ENCODE data around the gene FIBIN.

Gene FIBIN

DNA sequence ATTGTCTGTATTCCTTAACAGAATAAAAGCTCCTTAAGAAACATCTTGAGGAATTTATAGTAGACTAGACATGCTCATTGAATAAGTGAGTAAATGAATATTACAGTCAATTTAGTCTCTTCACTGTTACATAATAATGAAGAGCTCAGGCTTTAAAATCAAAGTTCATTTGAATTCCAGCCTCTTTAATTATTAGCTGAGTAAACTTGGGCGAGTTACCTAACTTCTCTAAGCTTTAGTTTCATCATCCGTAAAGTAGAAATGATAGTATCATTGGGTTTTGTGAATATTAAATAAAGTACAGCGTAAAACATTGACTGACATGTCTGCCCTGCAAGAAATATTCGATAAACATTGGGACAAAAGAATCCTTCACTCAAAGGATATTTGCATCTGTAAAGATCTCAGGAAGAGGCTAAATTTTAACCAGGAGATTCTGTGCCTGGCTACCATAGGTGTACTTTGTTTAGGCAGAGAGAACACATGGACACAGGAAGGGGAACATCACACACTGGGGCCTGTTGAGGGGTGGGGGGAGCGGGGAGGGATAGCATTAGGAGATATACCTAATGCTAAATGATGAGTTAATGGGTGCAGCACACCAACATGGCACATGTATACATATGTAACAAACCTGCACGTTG is 31.5 kb downstream of the FIBIN start:
- DNase-seq = no peak

DNA sequence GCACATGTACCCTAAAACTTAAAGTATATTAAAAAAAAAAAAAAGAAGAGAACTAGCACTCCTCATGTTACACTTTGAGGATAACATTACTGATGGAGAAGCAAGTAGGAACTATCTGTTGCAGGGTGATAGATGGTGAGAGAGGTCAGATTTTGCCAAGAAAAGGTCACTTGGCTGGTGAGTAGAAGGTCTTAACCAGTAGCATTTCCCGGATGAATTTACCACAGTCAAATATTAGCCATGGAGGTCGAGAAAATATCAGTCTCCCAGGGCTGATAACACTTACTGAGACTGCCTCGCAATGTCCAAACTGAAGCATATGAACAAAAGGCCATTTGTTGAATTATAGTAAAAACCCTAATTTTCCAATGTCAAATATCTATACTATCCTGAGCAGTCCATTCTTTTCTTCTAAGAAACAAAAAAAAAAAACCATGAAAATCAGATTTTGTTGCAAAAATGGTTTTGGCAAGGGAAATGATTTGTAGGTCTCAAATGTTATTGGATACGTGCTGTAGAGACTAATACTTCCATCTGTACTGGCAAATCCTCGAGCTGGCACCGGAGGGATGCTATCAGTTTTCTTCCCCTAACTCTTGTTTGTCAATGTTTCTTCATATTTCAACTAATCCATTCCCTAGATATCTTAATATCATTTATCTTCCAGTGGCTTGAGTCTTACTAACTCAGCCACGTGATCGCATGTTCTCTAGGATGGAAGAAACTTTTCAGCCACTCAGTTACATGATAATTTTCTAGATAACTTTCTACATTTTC is 32.2 kb downstream of the FIBIN start:
- DNase-seq = no peak

DNA sequence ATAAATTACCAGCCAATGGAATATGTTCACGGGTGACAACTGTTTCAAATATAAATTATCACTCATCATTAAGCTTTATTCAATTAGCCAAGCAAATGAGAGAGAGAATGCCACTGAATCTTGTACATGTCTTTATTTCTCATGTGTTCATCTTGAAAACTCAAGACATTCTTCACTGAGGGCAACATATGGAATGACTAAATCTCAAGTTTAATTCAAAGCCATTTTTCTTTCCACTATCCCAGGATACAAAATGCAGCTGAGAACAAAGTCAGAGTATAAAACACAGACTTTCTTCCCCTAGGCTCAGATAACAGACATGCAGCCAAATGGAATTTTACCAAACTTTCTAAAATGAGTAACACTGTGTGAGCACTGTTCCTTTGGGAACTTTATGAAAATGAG is 34.7 kb downstream of the FIBIN start:
- no peak for DNase-seq

DNA sequence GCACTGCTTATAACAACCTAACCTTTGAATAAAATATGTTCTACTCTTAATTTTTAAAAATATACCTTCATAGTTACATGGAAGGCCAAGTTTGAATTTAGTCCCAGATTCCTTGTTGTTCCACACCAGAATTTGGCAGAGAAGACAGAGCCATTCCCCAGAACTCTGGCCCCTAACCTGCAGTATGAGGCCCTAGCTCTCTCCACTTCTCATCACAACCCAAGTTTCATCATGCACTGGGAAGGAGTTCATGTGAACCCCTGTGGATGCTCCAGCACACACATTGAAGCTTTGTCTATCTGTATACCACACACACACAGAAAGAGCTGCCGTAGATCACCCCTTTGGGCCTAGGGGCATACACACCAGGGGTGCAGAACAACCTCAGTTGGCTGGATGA is 36.1 kb downstream of the FIBIN start:
- no peak for DNase-seq

DNA sequence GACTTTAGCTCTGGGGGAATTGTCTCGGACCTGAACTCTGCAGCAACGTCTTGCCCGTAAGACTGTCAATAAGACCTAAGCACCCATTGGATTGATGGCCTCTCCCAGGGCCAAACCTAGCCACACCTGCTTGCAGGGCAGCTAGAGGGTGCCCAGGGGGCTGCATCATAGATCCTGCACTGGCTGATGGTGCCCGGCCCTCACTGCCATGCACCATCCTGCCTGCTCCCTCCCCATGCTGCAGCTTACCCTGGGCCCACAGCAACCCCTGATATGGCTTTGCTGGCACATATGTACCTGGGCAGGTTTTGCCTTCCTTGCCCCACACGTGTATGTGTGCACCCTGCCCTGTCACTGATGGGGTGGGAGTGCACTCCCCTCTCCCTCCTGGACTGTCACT is 37.8 kb downstream of the FIBIN start:
- DNase-seq = no peak

DNA sequence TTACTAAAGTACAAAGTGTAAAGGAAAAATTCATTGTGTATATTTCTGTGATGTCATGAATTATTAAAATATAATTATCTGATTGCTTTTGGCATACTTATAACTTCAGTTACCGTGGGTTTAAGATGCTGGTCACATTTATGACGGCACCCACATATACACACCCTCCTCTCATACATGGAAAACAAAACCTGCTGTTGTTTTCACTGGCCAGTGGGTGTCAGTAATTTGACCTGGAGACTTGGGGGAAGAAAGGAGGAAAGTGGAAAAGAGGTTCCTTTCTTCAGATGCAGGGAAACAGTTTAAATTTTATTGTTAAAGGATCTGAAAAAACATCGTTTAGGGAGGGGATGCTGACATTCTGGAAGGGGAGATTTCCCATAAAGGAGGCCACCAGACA is 46.0 kb downstream of the FIBIN start:
- no peak for DNase-seq

DNA sequence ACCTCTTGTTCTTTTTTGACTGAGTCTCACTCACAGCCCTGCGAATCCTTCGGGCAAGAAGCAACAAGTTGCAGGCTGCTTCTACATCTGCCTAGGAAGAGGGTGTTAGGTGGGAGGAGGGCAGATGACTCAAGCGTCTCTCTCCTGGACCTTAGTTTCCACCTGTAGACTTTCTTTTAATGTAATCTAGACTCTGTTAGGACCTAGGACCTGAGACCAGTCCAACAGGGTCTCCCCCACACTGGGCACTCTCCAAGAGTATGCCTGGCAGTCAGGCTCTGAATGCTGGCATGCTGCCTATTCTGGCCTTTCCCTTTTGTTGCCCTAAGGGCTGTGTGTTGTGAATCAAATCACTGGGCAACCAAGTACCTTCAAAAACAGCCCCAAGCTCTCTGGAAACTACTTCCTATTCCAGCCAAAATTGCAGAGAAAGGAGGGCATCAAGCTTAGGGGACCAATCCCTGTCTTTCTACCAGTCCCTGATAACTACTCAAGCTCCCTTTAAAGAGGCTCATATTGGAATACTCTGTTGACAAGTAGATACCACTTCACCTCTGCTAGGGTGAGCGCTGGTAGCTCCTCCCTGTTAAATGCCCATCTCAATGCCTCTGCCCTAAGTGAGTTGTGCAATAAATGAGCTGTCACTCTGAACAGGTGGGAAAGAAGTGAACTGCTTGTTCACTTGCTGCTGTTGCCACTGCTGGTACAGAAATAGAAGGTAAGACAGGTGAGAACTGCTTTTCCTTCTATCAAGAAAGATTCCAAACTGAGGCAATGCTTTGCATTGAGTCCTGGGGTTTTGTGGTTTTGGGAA is 46.6 kb downstream of the FIBIN start, which contains the start of gene BBOX1:
BBOX1 (plus strand) TSS at position 514 of the 814 bp plus-strand sequence. CDS start 14,616 bp downstream, outside the sequence.
- DNase-seq = no peak

DNA sequence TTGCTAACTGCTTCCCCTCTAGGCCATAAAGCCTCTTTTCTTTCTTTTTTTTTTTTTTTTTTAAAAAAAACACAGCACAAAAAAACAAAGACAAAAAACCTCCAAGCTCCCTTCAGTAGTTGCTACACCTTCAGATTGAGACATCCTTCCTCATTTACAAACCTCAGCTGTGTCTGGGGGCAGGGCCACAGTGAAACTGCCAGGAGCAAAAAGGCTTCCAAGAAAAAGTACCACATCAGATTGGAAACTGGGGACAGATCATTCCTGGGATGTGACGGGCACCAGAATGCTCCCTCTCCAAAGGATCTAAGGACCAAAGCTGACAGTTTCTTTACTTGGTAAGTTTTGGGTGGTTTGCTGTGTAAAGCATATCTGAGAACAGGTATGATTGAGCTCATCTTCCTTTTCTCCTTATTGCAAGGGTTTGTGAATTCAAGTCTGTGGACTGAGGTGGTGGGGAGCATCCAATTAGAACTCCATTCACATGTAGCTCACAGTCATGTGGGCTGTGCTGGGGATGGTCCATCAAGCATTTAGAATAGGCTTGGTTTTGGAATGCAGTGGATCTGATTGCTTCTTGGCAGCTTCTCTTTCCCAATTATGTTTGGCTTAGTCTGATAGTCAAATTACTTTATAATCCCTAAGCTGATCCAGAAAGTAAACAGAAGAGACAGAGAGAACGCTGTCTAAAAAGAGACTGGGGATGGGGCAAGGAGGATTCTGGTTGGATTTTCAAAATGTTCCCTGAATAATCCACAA is 47.4 kb downstream of the FIBIN start:
- no peak for DNase-seq
